Suppressor macrophage treated with lipopolysaccharide for 4 hours (primary cell): Measurements from ENCODE around the gene COL4A3.

Experiments used
- DNase-seq: peaks from one replicate; pipeline ENCODE4 v3.0.0-alpha.2; 2020

The COL4A3 gene

GRCh38 chr2:227348324-227348723, 183.9 kb downstream of the COL4A3 start:
- no peak for DNase-seq

- DNase-seq, result no peak
These were observed 185.7 kb downstream of the COL4A3 start for GRCh38 chr2:227349989-227350612.

- DNase-seq, result no peak
These were observed 187.2 kb downstream of the COL4A3 start for GRCh38 chr2:227351639-227352038.

GRCh38 chr2:227360351-227360750, 195.9 kb downstream of the COL4A3 start:
- DNase-seq, result no peak

GRCh38 chr2:227363756-227364155, 199.3 kb downstream of the COL4A3 start:
- peak; percentile 49 for DNase-seq
